Mesenchymal stem cell (in vitro differentiated cells and primary cell): ENCODE measurements around the gene MYO1D.

ENCODE experiments used
- DNase-seq: peaks from one replicate; pipeline ENCODE4 v3.0.0-alpha.2; 2013
- H2AFZ ChIP-seq: one replicate; pipeline ENCODE4 v1.6.1; 2013; ENCODE audit warnings: low read depth, mild to moderate bottlenecking, control low read depth, inconsistent platforms, low read length, moderate library complexity
- H2AK5ac ChIP-seq: 2 replicates; pipeline ENCODE4 v1.6.1; 2013; ENCODE audit warnings: low read length, moderate library complexity, mild to moderate bottlenecking, inconsistent platforms; ENCODE audit not compliant: severe bottlenecking
- H2BK120ac ChIP-seq: one replicate; pipeline ENCODE4 v1.6.1; 2013; ENCODE audit warnings: low read depth, mild to moderate bottlenecking, inconsistent platforms, low read length, moderate library complexity
- H2BK12ac ChIP-seq, 2 experiments: one replicate each; pipeline ENCODE4 v1.6.1; 2013; ENCODE audit warnings: inconsistent platforms in 2 of 2, low read length in 2 of 2, mild to moderate bottlenecking in 2 of 2, moderate library complexity in 2 of 2, control low read depth in 1 of 2
- H2BK15ac ChIP-seq: one replicate; pipeline ENCODE4 v1.6.1; 2013; ENCODE audit warnings: mild to moderate bottlenecking, low read depth, inconsistent platforms; ENCODE audit not compliant: poor library complexity, severe bottlenecking
- H2BK5ac ChIP-seq: 2 replicates; pipeline ENCODE4 v1.6.1; 2013; ENCODE audit warnings: low read depth, mild to moderate bottlenecking, low read length, control low read depth, inconsistent platforms; ENCODE audit not compliant: poor library complexity, severe bottlenecking
- H3K14ac ChIP-seq, 2 experiments: one replicate each; pipeline ENCODE4 v1.6.1; 2013; ENCODE audit warnings: inconsistent platforms in 2 of 2, low read length in 2 of 2, control low read depth in 1 of 2, mild to moderate bottlenecking in 1 of 2, moderate library complexity in 1 of 2
- H3K18ac ChIP-seq, 2 experiments: one replicate each; pipeline ENCODE4 v1.6.1; 2013; ENCODE audit warnings: inconsistent platforms in 2 of 2, low read length in 2 of 2, control low read depth in 1 of 2, low read depth in 1 of 2, mild to moderate bottlenecking in 1 of 2
- H3K23ac ChIP-seq, 2 experiments: one replicate each; pipeline ENCODE4 v1.6.1; 2013; ENCODE audit warnings: inconsistent platforms in 2 of 2, low read length in 2 of 2, mild to moderate bottlenecking in 2 of 2, moderate library complexity in 2 of 2, control low read depth in 1 of 2
- H3K27ac ChIP-seq: 2 replicates; pipeline ENCODE4 v1.5.1; 2013; ENCODE audit warnings: mild to moderate bottlenecking, moderate library complexity, low read length, control low read depth, inconsistent platforms; ENCODE audit not compliant: poor library complexity, severe bottlenecking
- H3K27me3 ChIP-seq, 2 experiments: 2 replicates each; pipeline versions ENCODE4 v1.6.1 to v1.7.0; 2013; ENCODE audit warnings: low read length in 2 of 2, mild to moderate bottlenecking in 2 of 2, moderate library complexity in 2 of 2, control low read depth in 1 of 2, inconsistent platforms in 1 of 2; ENCODE audit not compliant: control insufficient read depth in 1 of 2, insufficient read depth in 1 of 2
- H3K36me3 ChIP-seq, 2 experiments: 2 replicates each; pipeline versions ENCODE4 v1.6.1 to v1.7.0; 2013; ENCODE audit warnings: low read length in 2 of 2, control low read depth in 1 of 2, inconsistent platforms in 1 of 2, low read depth in 1 of 2, mild to moderate bottlenecking in 1 of 2; ENCODE audit not compliant: insufficient read depth in 2 of 2, control insufficient read depth in 1 of 2
- H3K4ac ChIP-seq, 2 experiments: one replicate each; pipeline ENCODE4 v1.6.1; 2013; ENCODE audit warnings: inconsistent platforms in 2 of 2, low read length in 2 of 2, mild to moderate bottlenecking in 2 of 2, moderate library complexity in 2 of 2, control low read depth in 1 of 2, low read depth in 1 of 2
- H3K4me1 ChIP-seq: 2 replicates; pipeline ENCODE4 v1.6.1; 2013; ENCODE audit warnings: low read depth, low read length, control low read depth; ENCODE audit not compliant: control insufficient read depth, insufficient read depth
- H3K4me2 ChIP-seq: 2 replicates; pipeline ENCODE4 v1.6.1; 2013; ENCODE audit warnings: low read length, mild to moderate bottlenecking, inconsistent platforms; ENCODE audit not compliant: poor library complexity, severe bottlenecking
- H3K4me3 ChIP-seq, 2 experiments: 2 replicates each; pipeline versions ENCODE4 v1.5.1 to v1.7.0; 2013; ENCODE audit warnings: low read length in 2 of 2, mild to moderate bottlenecking in 2 of 2, control low read depth in 1 of 2, low read depth in 1 of 2; ENCODE audit not compliant: insufficient read depth in 1 of 2
- H3K79me1 ChIP-seq: replicated peaks from 2 replicates; pipeline ENCODE4 v1.6.1; 2013; ENCODE audit warnings: mild to moderate bottlenecking, control low read depth, low read length, inconsistent platforms; ENCODE audit not compliant: poor library complexity, severe bottlenecking
- H3K9ac ChIP-seq: 2 replicates; pipeline ENCODE4 v1.7.0; 2013; ENCODE audit warnings: mild to moderate bottlenecking, low read length, moderate library complexity
- H3K9me3 ChIP-seq: 2 replicates; pipeline ENCODE4 v1.7.0; 2013; ENCODE audit warnings: mild to moderate bottlenecking, low read length; ENCODE audit not compliant: control insufficient read depth
- H4K8ac ChIP-seq: one replicate; pipeline ENCODE4 v1.6.1; 2013; ENCODE audit warnings: inconsistent platforms, mild to moderate bottlenecking, low read length, moderate library complexity
- H4K91ac ChIP-seq: one replicate; pipeline ENCODE4 v1.6.1; 2013; ENCODE audit warnings: mild to moderate bottlenecking, low read length, inconsistent platforms
- WGBS: methylation state at CpG from one replicate; pipeline ENCODE4 v1.1.7; 2013; ENCODE audit warnings: mixed read lengths; 5-methylcytosine and 5-hydroxymethylcytosine counted together

The MYO1D gene

DNA sequence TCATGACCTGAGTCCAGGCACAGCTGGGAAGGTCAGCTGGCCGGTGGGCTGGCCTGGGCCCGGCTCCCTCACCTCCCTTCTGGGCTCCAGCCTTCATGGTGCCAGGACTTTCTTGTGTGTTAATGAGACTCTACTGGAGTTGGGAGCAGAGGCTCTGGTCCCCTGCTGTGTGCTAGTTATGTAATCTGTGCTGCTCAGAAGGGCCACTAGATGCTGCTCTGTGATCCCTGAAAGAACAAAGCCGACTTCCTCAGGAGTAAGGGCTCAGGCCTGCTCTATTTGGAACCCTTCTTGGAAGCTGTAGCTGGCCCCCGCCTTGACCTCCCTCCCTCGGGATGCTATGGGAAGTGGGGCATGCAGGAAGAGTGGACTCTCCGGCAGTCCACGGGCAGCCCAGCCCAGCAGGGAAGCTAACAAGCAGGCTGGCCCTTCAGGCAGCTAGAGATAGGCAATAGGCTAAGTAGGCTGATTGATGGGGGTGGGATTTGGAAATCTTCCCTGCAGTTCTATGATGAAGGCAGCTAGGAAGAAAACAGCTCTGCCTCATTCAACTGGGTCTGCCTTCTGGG lies 393.4 kb downstream of the MYO1D start:
- Histone ChIP-seq H2AK5ac (no peak overlapping the region), H2BK5ac (no peak overlapping the region), H2BK120ac (no peak overlapping the region), H2BK12ac (no peak overlapping the region), H3K36me3 (peaks cover 41 to 45% of the 10 kb centered on the region in 2 experiments), H3K4me1 (peaks cover 23% of the 10 kb centered on the region), H4K91ac (no peak overlapping the region), H3K18ac (no peak overlapping the region), H3K23ac (no peak overlapping the region), H3K9ac (peak overlapping the region; percentile 12), H3K4ac (peak overlapping the region in 1 of 2 experiments; percentile 20), H3K79me1 (peaks cover 11% of the 10 kb centered on the region), H3K4me2 (no peak overlapping the region), H2AFZ (no peak overlapping the region), H4K8ac (peak overlapping the region; percentile 78), H3K4me3 (no peak overlapping the region), H2BK15ac (peak overlapping the region; percentile 30), H3K14ac (no peak overlapping the region), H3K27ac (peak overlapping the region; percentile 65), H3K27me3 (no peaks in the 10 kb centered on the region), H3K9me3 (no peaks in the 10 kb centered on the region)
- DNase-seq = peak; percentile 74
- 19% methylated on average over 7 of the region's 7 CpGs for WGBS

DNA sequence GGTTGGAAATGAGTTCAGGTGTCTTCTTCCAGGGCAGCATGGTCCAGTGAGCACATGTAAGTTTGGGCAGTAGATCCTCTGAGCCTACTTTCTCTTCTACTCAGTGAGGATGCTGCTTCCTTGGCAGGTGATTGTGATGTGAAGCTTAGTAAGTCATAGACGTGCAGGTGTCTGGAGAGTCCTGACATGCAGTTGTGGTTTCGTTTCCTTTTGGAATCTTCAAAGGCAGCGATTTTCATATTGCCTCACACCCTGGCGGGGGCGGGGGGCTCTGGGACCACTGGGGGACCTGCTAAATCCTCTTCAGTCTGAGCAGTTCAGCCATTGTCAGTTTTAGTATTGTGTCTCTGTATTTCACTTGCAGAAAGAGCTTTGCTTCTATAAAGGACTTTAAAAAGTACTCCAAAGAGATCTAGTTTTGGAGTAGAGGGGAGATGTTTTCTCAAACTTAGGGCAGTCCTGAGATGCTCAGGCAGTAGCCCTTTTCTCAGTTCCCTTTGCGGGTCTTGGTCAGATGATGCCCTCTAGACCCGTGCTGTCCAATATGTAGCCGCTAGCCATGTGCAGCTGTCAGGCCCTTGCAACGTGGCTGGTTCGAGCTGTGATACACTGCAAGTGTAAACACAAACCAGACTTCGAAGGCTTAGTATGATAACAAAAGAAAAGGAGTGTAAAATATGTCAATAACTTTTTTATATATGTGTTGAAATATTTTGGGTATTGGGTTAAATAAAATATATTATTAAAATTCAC lies 394.2 kb downstream of the MYO1D start:
- no peak for DNase-seq
- no peak overlapping the region for H2BK12ac ChIP-seq
- no peak overlapping the region for H3K23ac ChIP-seq
- no peak overlapping the region for H4K8ac ChIP-seq
- H2AK5ac ChIP-seq = no peak overlapping the region
- no peak overlapping the region for H3K14ac ChIP-seq
- no peaks in the 10 kb centered on the region for H3K27me3 ChIP-seq
- H3K9me3 ChIP-seq = no peaks in the 10 kb centered on the region
- H4K91ac ChIP-seq = no peak overlapping the region
- WGBS = 73% methylated on average over 10 of the region's 11 CpGs
- no peak overlapping the region for H2AFZ ChIP-seq
- no peak overlapping the region for H3K27ac ChIP-seq
- H3K9ac ChIP-seq = peak overlapping the region; percentile 12
- no peak overlapping the region for H3K4me3 ChIP-seq
- H3K4ac ChIP-seq = no peak overlapping the region
- no peak overlapping the region for H2BK5ac ChIP-seq
- no peak overlapping the region for H2BK120ac ChIP-seq
- no peak overlapping the region for H3K4me2 ChIP-seq
- peaks cover 40 to 53% of the 10 kb centered on the region in 2 experiments for H3K36me3 ChIP-seq
- peaks cover 7% of the 10 kb centered on the region for H3K79me1 ChIP-seq
- peaks cover 18% of the 10 kb centered on the region for H3K4me1 ChIP-seq
- no peak overlapping the region for H2BK15ac ChIP-seq
- no peak overlapping the region for H3K18ac ChIP-seq

DNA sequence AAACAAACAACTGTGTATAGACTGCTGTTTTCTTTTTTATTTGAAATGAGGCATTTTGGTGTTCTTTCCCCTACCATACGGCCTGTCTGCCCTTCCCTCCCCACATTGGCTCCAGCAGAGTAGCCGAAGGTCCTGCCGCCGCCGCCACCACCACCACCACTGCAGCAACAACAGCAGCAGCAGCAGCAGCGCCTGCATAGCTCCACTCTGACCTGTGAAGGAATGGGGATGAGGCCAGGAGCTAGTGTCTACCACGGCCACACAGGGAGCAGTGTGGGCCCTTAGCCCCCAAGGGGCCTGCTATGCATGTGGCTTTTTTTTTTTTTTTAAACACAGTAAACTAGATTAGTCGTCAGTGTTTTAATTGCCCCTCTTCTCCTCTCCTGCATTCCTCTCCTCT lies 395.7 kb downstream of the MYO1D start:
- Histone ChIP-seq H3K9ac (no peak overlapping the region), H3K9me3 (no peaks in the 10 kb centered on the region), H2BK5ac (no peak overlapping the region), H3K4ac (no peak overlapping the region), H3K18ac (no peak overlapping the region), H3K36me3 (peaks cover 48 to 68% of the 10 kb centered on the region in 2 experiments), H3K23ac (no peak overlapping the region), H4K91ac (no peak overlapping the region), H3K4me3 (no peak overlapping the region), H2BK15ac (no peak overlapping the region), H2BK120ac (no peak overlapping the region), H2BK12ac (no peak overlapping the region), H4K8ac (no peak overlapping the region), H2AFZ (no peak overlapping the region), H3K27ac (no peak overlapping the region), H3K14ac (no peak overlapping the region), H3K4me1 (peaks cover 12% of the 10 kb centered on the region), H2AK5ac (no peak overlapping the region), H3K27me3 (no peaks in the 10 kb centered on the region), H3K79me1 (peaks cover 8% of the 10 kb centered on the region), H3K4me2 (no peak overlapping the region)
- no peak for DNase-seq
- WGBS = 95% methylated on average over 8 of the region's 8 CpGs

DNA sequence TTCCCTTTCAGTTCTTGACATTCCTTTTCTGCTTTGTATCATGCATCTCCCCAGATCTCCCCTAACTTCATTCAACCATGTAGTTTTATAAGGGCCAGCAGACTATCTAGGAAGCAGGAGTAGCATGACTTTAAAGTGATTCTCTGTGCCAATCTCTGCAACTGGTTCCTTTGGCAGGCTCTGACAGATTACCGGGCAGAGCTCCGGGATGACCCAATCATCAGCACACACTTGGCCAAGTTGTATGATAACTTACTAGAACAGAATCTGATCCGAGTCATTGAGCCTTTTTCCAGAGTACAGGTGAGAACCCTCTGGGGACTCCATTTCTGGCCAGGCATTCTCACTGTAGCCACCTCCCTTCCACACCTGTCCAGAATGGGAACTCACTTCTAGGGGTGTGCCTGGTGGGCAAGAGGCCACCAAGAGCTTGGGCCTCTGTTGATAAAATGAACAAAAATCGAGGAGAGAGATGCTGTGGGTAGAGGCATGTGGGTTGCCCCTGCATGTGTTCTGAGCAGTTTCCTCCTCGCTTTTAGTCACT lies 397.8 kb downstream of the MYO1D start:
- Histone ChIP-seq H2BK5ac (no peak overlapping the region), H3K23ac (no peak overlapping the region), H4K8ac (no peak overlapping the region), H3K9me3 (no peaks in the 10 kb centered on the region), H3K14ac (no peak overlapping the region), H3K18ac (no peak overlapping the region), H3K4ac (no peak overlapping the region), H2AK5ac (no peak overlapping the region), H3K4me2 (no peak overlapping the region), H2BK120ac (no peak overlapping the region), H4K91ac (no peak overlapping the region), H3K4me1 (peaks cover 9% of the 10 kb centered on the region), H2AFZ (no peak overlapping the region), H2BK15ac (no peak overlapping the region), H3K27me3 (no peaks in the 10 kb centered on the region), H3K9ac (no peak overlapping the region), H3K36me3 (peaks cover 61 to 89% of the 10 kb centered on the region in 2 experiments), H3K27ac (no peak overlapping the region), H3K4me3 (no peak overlapping the region), H3K79me1 (peaks cover 21% of the 10 kb centered on the region), H2BK12ac (no peak overlapping the region)
- DNase-seq = no peak
- 94% methylated on average over 5 of the region's 5 CpGs for WGBS
